ENCODE data around the gene PTTG1. TPM values are rescaled to one million over a fixed set of nuclear protein-coding genes. Genes with fewer than 3 reads are reported as not detected.
A peak's percentile ranks its signal among the peaks of the same experiment; 100 is the strongest.

Gene PTTG1
- polyA plus RNA-seq, 6 donors from 2014 or later, result 2.6 to 17.2 (median 12.2) TPM

DNA sequence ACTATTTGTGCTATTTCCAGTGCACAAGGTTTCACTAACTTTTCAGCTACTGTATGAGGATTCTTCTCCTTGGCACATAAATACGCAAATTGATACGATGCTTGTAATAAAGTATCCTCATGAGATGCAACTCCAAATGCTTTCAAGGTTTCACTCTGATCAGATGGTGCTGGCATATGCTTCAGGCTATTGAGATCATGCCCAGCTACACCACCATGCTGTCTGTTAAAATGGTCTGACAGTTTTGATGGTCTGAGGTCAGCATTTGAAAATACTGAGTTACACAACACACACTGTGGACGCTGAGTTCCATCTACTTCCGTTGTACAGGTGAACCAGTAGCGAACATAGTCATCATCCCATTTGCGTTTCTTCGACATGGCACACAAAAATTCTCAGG lies 26.5 kb upstream of the PTTG1 start:
- H3K36me3 Mint-ChIP-seq, result no peaks in the 10 kb centered on the region
- no peaks in the 10 kb centered on the region for H3K27me3 Mint-ChIP-seq
- no peak overlapping the region for H3K4me3 Mint-ChIP-seq

GRCh38 chr5:160397492-160397891 lies 24.2 kb upstream of the PTTG1 start:
- H3K4me3 Mint-ChIP-seq, result no peak overlapping the region
- peaks cover 13 to 15% (median 14%) of the 10 kb centered on the region in 3 donors for H3K4me1 Mint-ChIP-seq
- H3K27ac Mint-ChIP-seq, result no peak overlapping the region
- H3K9me3 Mint-ChIP-seq, result no peaks in the 10 kb centered on the region
- no peaks in the 10 kb centered on the region for H3K27me3 Mint-ChIP-seq
- peaks cover 0 to 5% of the 10 kb centered on the region in 2 donors for H3K36me3 Mint-ChIP-seq
- ATAC-seq (ENCODE audit: low read depth in 2 of 2) (no peak), DNase-seq (no peak)

More for the DNA sequence above, 26.5 kb upstream of the PTTG1 start:
- Mint-ChIP-seq H3K9me3 (no peaks in the 10 kb centered on the region), H3K4me1 (peaks cover 11 to 12% (median 12%) of the 10 kb centered on the region in 3 donors), H3K27ac (no peak overlapping the region)
- DNase-seq (no peak), ATAC-seq (ENCODE audit: low read depth in 2 of 2) (no peak)

DNA sequence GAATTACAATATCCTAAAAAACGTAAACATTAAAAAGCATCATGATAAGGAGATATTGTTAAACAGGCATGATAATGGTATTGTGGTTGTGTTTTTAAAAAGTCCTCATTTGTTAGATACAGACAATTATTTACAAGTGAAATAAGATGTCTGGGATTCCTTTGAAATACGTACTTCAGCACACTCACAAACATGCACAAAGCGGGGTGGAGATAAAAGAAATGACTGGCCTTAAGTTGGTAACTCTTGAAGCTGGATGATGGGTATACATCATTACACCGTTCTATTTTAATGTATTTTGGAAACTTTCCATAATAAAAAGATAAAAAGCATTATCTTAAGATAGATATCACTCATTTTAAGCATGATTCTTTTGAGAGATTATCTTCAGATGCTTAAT lies 22.8 kb upstream of the PTTG1 start:
- no peak overlapping the region for H3K27ac Mint-ChIP-seq
- peak overlapping the region in 6 of 8 donors; percentile 92 to 97 (median 94) for H3K4me3 Mint-ChIP-seq
- ATAC-seq (ENCODE audit: low read depth in 2 of 2) (no peak), DNase-seq (no peak)
- no peaks in the 10 kb centered on the region for H3K27me3 Mint-ChIP-seq
- peaks cover 13 to 15% (median 14%) of the 10 kb centered on the region in 3 donors for H3K4me1 Mint-ChIP-seq
- peaks cover 10 to 14% of the 10 kb centered on the region in 2 donors for H3K36me3 Mint-ChIP-seq
- H3K9me3 Mint-ChIP-seq, result no peaks in the 10 kb centered on the region

GRCh38 chr5:160399402-160400353 lies 22.0 kb upstream of the PTTG1 start, which contains the start of gene FAM200C:
TSS of gene FAM200C (minus strand) at chr5:160400054. CDS start at chr5:160395490, 4,564 bp downstream.
- ATAC-seq (ENCODE audit: low read depth in 2 of 2) (peak; percentile 70 to 77), DNase-seq (peak; percentile 42)
- Mint-ChIP-seq H3K4me1 (peaks cover 13 to 15% (median 14%) of the 10 kb centered on the region in 3 donors), H3K4me3 (peak within 1 kb of the TSS; percentile 92 to 97 (median 95)), H3K9me3 (no peaks in the 10 kb centered on the region), H3K27me3 (no peaks in the 10 kb centered on the region), H3K27ac (peak within 1 kb of the TSS; percentile 24 to 96 (median 88)), H3K36me3 (peaks cover 18 to 20% of the 10 kb centered on the region in 2 donors)

DNA sequence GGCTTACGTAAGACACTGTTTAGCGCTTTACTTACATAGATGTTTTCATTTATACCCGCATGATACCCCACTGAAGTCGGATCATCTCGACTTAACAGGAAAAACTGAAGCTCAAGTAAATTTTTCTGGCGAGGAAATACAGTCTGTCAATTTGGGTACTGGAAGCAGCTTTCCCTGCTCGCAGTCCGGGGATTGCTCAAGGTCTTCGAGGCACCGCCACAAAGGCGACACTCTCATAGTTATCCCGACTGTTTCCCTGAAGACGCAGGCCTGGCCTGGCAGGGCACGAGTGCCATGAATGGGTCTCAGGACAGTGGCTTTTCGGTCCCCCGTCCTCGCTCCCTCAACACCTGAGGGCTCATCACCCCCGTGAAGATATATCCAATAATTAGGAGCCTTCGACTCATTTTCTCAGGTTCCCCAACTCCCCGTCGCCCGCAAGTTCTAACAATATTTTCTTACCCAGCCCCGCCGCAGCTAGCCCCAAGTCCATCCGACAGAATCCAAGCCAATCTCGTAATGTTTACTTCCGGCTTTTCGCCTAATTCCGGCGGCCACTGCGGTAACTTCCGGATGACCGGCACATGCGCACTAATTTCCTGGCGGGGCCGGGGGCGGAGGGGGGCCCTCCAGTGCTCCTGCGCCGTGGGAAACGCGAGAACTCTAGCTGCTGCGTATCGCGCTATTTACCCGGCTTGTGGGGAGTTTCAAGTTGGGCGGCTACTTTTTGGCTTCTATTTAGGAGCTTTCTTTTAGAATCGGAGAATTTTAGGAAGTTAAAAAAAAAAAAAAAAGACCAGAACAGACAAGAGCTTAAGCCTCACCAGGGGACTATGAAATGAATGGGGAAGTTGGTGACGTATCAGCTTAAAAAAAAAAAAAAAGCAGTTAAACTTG lies 2.8 kb upstream of the PTTG1 start, which contains the start of gene SLU7:
Gene SLU7 (minus strand): TSS at position 521 of the 897 bp plus-strand sequence. CDS start 3,787 bp downstream, outside the sequence.
- peak within 1 kb of the TSS; percentile 92 to 100 (median 97) for H3K4me3 Mint-ChIP-seq
- peaks cover 0 to 6% of the 10 kb centered on the region in 2 donors for H3K36me3 Mint-ChIP-seq
- ATAC-seq (ENCODE audit: low read depth in 2 of 2) (peak; percentile 82 to 83), DNase-seq (peak; percentile 94)
- peaks cover 0 to 5% (median 0%) of the 10 kb centered on the region in 7 donors for H3K9me3 Mint-ChIP-seq
- H3K4me1 Mint-ChIP-seq, result peaks cover 44 to 65% (median 59%) of the 10 kb centered on the region in 3 donors
- no peaks in the 10 kb centered on the region for H3K27me3 Mint-ChIP-seq
- peak within 1 kb of the TSS; percentile 98 to 100 (median 99) for H3K27ac Mint-ChIP-seq

DNA sequence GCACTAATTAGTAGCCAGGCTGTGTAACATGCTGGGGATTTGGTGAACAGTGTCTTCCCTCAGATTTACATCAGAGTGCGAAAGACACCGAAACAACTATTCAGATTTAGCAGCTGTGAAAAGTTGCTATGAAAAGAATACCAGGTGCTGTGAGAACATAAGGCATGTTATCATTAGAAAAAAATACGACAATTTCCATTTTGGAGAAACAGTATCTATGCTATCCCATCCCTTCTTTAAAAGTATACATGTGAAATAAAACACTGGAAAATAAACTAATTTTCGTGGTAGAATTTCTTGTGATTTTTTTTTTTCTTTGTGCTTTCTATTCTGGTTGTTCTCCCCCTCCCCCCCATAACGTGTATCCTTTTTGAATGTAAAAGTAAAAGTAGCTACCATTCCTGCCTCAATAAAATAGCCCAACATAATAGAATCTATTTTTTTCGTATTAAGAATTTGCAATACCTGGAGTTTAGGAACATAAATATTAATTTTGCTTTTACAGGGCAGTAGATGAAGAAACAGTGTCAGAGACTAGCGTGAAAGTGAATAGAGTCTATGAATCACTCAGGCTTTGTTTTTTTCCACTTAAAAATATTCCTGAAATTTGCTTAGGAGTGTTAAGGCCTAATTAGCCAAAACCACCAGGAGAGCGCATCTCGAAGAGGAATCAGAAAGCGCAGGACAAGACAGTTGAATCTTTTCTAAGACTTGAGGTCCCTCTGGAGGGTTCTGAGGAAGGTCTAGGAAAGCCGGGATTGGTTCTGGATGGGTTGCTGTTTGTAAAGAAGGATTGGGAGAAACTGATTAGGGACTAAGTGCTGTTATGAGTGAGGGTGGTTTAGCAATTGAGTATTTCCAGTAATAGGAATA lies 2.0 kb upstream of the PTTG1 start:
- Mint-ChIP-seq H3K9me3 (peaks cover 0 to 5% (median 0%) of the 10 kb centered on the region in 7 donors), H3K36me3 (peaks cover 0 to 6% of the 10 kb centered on the region in 2 donors), H3K27me3 (no peaks in the 10 kb centered on the region), H3K4me1 (peaks cover 49 to 70% (median 66%) of the 10 kb centered on the region in 3 donors), H3K4me3 (peak overlapping the region; percentile 92 to 100 (median 97)), H3K27ac (peak overlapping the region; percentile 98 to 100 (median 99))
- DNase-seq, result peak; percentile 38
- peak; percentile 6 to 7 for ATAC-seq (ENCODE audit: low read depth in 2 of 2)

GRCh38 chr5:160420331-160420610 lies 1.4 kb upstream of the PTTG1 start:
- H3K36me3 Mint-ChIP-seq, result peaks cover 0 to 6% of the 10 kb centered on the region in 2 donors
- H3K4me1 Mint-ChIP-seq, result peaks cover 54 to 76% (median 69%) of the 10 kb centered on the region in 3 donors
- no peak for ATAC-seq (ENCODE audit: low read depth in 2 of 2)
- peak overlapping the region in 5 of 6 donors; percentile 98 to 100 (median 99) for H3K27ac Mint-ChIP-seq
- H3K4me3 Mint-ChIP-seq, result peak overlapping the region; percentile 92 to 100 (median 97)
- peaks cover 0 to 5% (median 0%) of the 10 kb centered on the region in 7 donors for H3K9me3 Mint-ChIP-seq
- no peak for DNase-seq
- no peaks in the 10 kb centered on the region for H3K27me3 Mint-ChIP-seq

- Mint-ChIP-seq H3K27me3 (no peaks in the 10 kb centered on the region), H3K4me3 (peak overlapping the region in 2 of 8 donors; percentile 21 to 96), H3K9me3 (no peaks in the 10 kb centered on the region), H3K36me3 (no peaks in the 10 kb centered on the region), H3K4me1 (peaks cover 38 to 55% (median 51%) of the 10 kb centered on the region in 3 donors), H3K27ac (peak overlapping the region in 1 of 6 donors; percentile 56)
- DNase-seq (no peak), ATAC-seq (ENCODE audit: low read depth in 2 of 2) (no peak)
These were observed 1.4 kb downstream of the PTTG1 start for GRCh38 chr5:160423099-160423498.

- peaks cover 20 to 27% (median 21%) of the 10 kb centered on the region in 3 donors for H3K4me1 Mint-ChIP-seq
- H3K27ac Mint-ChIP-seq, result no peak overlapping the region
- H3K36me3 Mint-ChIP-seq, result peaks cover 0 to 8% of the 10 kb centered on the region in 2 donors
- H3K4me3 Mint-ChIP-seq, result no peak overlapping the region
- DNase-seq (no peak), ATAC-seq (ENCODE audit: low read depth in 2 of 2) (no peak)
- no peaks in the 10 kb centered on the region for H3K27me3 Mint-ChIP-seq
- H3K9me3 Mint-ChIP-seq, result no peaks in the 10 kb centered on the region
These were observed 6.0 kb downstream of the PTTG1 start for GRCh38 chr5:160427607-160428006.

GRCh38 chr5:160432196-160432595 lies 10.5 kb downstream of the PTTG1 start:
- no peaks in the 10 kb centered on the region for H3K27me3 Mint-ChIP-seq
- H3K9me3 Mint-ChIP-seq, result no peaks in the 10 kb centered on the region
- peak; percentile 54 to 57 for ATAC-seq (ENCODE audit: low read depth in 2 of 2)
- H3K4me1 Mint-ChIP-seq, result peaks cover 35 to 47% (median 43%) of the 10 kb centered on the region in 3 donors
- peak overlapping the region in 1 of 8 donors; percentile 51 for H3K4me3 Mint-ChIP-seq
- H3K36me3 Mint-ChIP-seq, result peaks cover 0 to 8% of the 10 kb centered on the region in 2 donors
- no peak overlapping the region for H3K27ac Mint-ChIP-seq
- no peak for DNase-seq

GRCh38 chr5:160432787-160433186 lies 11.1 kb downstream of the PTTG1 start:
- peak overlapping the region in 4 of 6 donors; percentile 5 to 78 (median 42) for H3K27ac Mint-ChIP-seq

DNA sequence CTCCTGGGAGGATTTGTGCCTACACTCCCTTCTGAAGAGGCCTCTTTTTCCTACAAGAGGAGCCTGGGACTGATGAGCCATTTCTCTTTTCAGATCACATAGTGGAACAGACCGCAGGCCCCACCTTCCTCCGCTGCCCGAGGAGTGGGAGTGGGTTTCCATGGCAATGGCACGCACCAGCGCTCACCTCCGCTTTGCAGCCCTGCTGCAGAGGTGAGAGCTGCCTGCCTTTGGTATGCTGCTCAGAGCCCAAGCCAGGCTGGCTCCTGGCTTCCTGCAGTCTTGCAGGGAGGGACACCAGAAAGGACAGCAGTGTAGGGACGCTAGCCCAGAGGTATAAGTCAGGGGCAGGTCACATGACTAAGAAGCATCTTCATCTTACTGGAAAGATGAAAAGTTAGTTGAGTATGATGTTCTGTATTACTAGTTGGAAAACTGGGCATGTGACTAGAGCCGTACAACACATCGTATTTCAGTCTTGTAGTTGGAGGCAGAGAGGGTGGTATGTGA lies 12.4 kb downstream of the PTTG1 start:
- Mint-ChIP-seq H3K4me1 (peaks cover 40 to 57% (median 53%) of the 10 kb centered on the region in 3 donors), H3K36me3 (peaks cover 0 to 3% of the 10 kb centered on the region in 2 donors), H3K27me3 (no peaks in the 10 kb centered on the region), H3K9me3 (no peaks in the 10 kb centered on the region), H3K27ac (peak overlapping the region in 5 of 6 donors; percentile 2 to 88 (median 71)), H3K4me3 (peak overlapping the region; percentile 28 to 89 (median 67))
- DNase-seq (peak; percentile 70), ATAC-seq (ENCODE audit: low read depth in 2 of 2) (peak; percentile 67 to 71)

More at GRCh38 chr5:160432787-160433186, 11.1 kb downstream of the PTTG1 start:
- peaks cover 35 to 47% (median 43%) of the 10 kb centered on the region in 3 donors for H3K4me1 Mint-ChIP-seq
- no peaks in the 10 kb centered on the region for H3K9me3 Mint-ChIP-seq
- ATAC-seq (ENCODE audit: low read depth in 2 of 2) (no peak), DNase-seq (no peak)
- no peaks in the 10 kb centered on the region for H3K27me3 Mint-ChIP-seq
- peak overlapping the region in 2 of 8 donors; percentile 16 to 71 for H3K4me3 Mint-ChIP-seq
- H3K36me3 Mint-ChIP-seq, result peaks cover 0 to 8% of the 10 kb centered on the region in 2 donors

Measured in naive B cell (primary cell).